ENCODE data around the gene ISG20L2. TPM values are rescaled to one million over a fixed set of nuclear protein-coding genes. Genes with fewer than 3 reads are reported as not detected.

ISG20L2 gene
- polyA plus RNA-seq, 3 donors, result 17.2 to 23.5 (median 18.1) TPM

DNA sequence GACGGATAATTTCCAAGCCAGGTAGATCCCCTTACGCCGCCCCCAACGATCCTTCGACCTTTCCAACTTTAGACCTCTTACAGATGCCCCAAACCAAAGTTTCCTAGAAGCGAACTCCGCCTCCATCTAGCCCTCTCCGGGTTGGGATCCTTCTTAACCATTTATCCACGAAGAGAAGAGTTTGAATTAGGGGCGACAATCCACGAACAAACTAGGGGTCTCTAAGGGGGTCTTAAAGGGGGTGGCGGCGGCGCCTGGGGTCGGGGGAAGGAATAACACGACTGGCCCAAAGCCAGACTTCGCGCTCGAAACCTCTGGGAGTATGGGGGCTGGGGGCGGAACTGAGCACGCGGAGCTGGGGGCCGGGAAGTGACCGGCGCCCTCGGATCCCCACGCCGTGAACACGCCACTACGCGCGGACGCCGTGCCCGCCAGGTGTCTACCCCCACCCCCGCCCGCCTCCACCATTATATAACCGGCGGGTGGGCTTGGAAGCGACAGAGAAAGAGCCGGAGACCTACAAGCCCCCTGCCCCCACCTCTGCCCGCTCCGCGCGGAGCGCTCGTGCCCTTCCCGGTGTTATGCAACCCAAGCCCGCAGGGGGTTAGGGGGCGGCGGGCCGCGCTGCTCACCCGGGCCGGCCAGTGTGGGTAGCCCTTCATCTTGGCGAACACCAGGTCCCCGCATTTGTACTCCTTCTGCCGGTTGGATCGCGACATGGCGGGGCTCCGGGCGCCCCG is 22.3 kb upstream of the ISG20L2 start:
- Histone ChIP-seq H3K4me2 (replicated peaks; ENCODE audit: extremely low read depth, low read length, poor library complexity, severe bottlenecking) (peak overlapping the region; percentile 91), H3K36me3 (replicated peaks in 1 of 2; ENCODE audit: control insufficient read depth in 1 of 2, insufficient read depth in 2 of 2, low read length in 2 of 2) (no peaks in the 10 kb centered on the region), H2AFZ (ENCODE audit: insufficient read depth, low read depth, low read length, poor library complexity, severe bottlenecking) (peak overlapping the region; percentile 69), H3K27ac (ENCODE audit: low read depth in 1 of 2, low read length in 2 of 2) (peak overlapping the region; percentile 89 to 91), H4K20me1 (ENCODE audit: insufficient read depth, low read length) (peaks cover 33% of the 10 kb centered on the region), H3K9ac (ENCODE audit: insufficient read depth, low read length, poor library complexity, severe bottlenecking) (peak overlapping the region; percentile 80), H3K4me3 (replicated peaks in 1 of 3; ENCODE audit: low read depth in 2 of 3, low read length in 3 of 3) (peak overlapping the region; percentile 75 to 96 (median 84)), H3K4me1 (ENCODE audit: control insufficient read depth in 1 of 2, insufficient read depth in 2 of 2, low read length in 2 of 2) (peaks cover 61 to 74% of the 10 kb centered on the region in 2 donors), H3K9me3 (replicated peaks in 1 of 2; ENCODE audit: control insufficient read depth in 1 of 2, insufficient read depth in 1 of 2, low read length in 2 of 2) (no peaks in the 10 kb centered on the region), H3K79me2 (ENCODE audit: insufficient read depth, low read length) (peaks cover 94% of the 10 kb centered on the region), H3K27me3 (ENCODE audit: control insufficient read depth in 2 of 2, insufficient read depth in 2 of 2, low read length in 2 of 2) (no peaks in the 10 kb centered on the region)
- Mint-ChIP-seq H3K27ac (peak overlapping the region; percentile 87 to 98 (median 94)), H3K36me3 (peaks cover 1% of the 10 kb centered on the region in 2 donors), H3K4me3 (peak overlapping the region; percentile 88 to 97), H3K27me3 (ENCODE audit: low read depth in 3 of 3) (peaks cover 0 to 2% (median 0%) of the 10 kb centered on the region in 3 donors), H3K9me3 (peaks cover 0 to 3% (median 0%) of the 10 kb centered on the region in 7 donors), H3K4me1 (peaks cover 75% of the 10 kb centered on the region)
- TF ChIP-seq, protein P1, sequence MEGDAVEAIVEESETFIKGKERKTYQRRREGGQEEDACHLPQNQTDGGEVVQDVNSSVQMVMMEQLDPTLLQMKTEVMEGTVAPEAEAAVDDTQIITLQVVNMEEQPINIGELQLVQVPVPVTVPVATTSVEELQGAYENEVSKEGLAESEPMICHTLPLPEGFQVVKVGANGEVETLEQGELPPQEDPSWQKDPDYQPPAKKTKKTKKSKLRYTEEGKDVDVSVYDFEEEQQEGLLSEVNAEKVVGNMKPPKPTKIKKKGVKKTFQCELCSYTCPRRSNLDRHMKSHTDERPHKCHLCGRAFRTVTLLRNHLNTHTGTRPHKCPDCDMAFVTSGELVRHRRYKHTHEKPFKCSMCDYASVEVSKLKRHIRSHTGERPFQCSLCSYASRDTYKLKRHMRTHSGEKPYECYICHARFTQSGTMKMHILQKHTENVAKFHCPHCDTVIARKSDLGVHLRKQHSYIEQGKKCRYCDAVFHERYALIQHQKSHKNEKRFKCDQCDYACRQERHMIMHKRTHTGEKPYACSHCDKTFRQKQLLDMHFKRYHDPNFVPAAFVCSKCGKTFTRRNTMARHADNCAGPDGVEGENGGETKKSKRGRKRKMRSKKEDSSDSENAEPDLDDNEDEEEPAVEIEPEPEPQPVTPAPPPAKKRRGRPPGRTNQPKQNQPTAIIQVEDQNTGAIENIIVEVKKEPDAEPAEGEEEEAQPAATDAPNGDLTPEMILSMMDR (IDR thresholded peaks at IDR 0.05), result no peak
- DNase-seq, result peak in 1 of 3 donors; percentile 47
- intact Hi-C loops (cut with micrococcal nuclease), result loop anchor here (1.0 to 2.0 kb wide), 2 partner anchors 11 to 16 kb away; partner anchors contain the start of gene PRCC (in 2 of the 2)
- WGBS (ENCODE audit: insufficient coverage), result under 1% methylated on average over 35 of the region's 64 CpGs

DNA sequence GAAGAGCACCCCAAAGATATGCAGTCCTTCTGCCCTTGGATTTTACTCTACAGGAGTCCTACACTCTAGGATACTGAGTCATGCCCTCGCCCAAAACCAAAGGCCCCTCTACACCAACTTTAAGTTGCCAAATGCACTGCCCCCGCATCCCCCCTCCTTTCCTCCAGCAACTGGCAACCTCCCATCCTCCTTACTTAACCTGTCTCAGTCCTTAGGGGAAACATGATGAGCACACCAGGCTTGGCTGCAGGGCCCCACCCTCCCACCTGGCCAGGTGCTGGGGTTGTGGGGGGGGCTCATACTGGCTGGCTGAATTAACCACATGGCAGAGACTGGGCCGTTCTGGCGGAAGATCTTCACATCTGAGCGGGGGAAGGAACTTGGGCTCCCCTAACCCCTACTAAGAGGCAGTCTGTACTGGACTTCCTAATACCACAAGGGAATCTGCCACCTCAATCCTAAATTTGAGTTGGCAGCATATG is 21.7 kb upstream of the ISG20L2 start:
- 0% methylated on average over 1 of the region's 5 CpGs for WGBS (ENCODE audit: insufficient coverage)
- H4K20me1 ChIP-seq (ENCODE audit: insufficient read depth, low read length), result peaks cover 39% of the 10 kb centered on the region
- peak in 2 of 3 donors; percentile 48 to 70 for DNase-seq
- Mint-ChIP-seq H3K4me1 (peaks cover 79% of the 10 kb centered on the region), H3K4me3 (peak overlapping the region; percentile 88 to 97), H3K9me3 (peaks cover 0 to 2% (median 0%) of the 10 kb centered on the region in 7 donors), H3K36me3 (peaks cover 8% of the 10 kb centered on the region in 2 donors), H3K27ac (peak overlapping the region; percentile 87 to 98 (median 94)), H3K27me3 (ENCODE audit: low read depth in 3 of 3) (peaks cover 0 to 2% (median 0%) of the 10 kb centered on the region in 3 donors)
- peaks cover 67 to 80% of the 10 kb centered on the region in 2 donors for H3K4me1 ChIP-seq (ENCODE audit: control insufficient read depth in 1 of 2, insufficient read depth in 2 of 2, low read length in 2 of 2)
- peak overlapping the region; percentile 91 for H3K4me2 ChIP-seq (replicated peaks; ENCODE audit: extremely low read depth, low read length, poor library complexity, severe bottlenecking)
- TF ChIP-seq, protein P1 (IDR thresholded peaks at IDR 0.05), result no peak
- H3K36me3 ChIP-seq (replicated peaks in 1 of 2; ENCODE audit: control insufficient read depth in 1 of 2, insufficient read depth in 2 of 2, low read length in 2 of 2), result peaks cover under 1 to 3% of the 10 kb centered on the region in 2 donors
- no peaks in the 10 kb centered on the region for H3K9me3 ChIP-seq (replicated peaks in 1 of 2; ENCODE audit: control insufficient read depth in 1 of 2, insufficient read depth in 1 of 2, low read length in 2 of 2)
- peak overlapping the region; percentile 69 for H2AFZ ChIP-seq (ENCODE audit: insufficient read depth, low read depth, low read length, poor library complexity, severe bottlenecking)
- peak overlapping the region; percentile 89 to 91 for H3K27ac ChIP-seq (ENCODE audit: low read depth in 1 of 2, low read length in 2 of 2)
- intact Hi-C loops (cut with micrococcal nuclease), result loop anchor here (2.0 kb wide), 1 partner anchor 17 kb away; the partner anchor contains the start of gene PRCC (in 2 of the 2)
- H3K27me3 ChIP-seq (ENCODE audit: control insufficient read depth in 2 of 2, insufficient read depth in 2 of 2, low read length in 2 of 2), result no peaks in the 10 kb centered on the region
- peak overlapping the region; percentile 75 to 96 (median 84) for H3K4me3 ChIP-seq (replicated peaks in 1 of 3; ENCODE audit: low read depth in 2 of 3, low read length in 3 of 3)
- H3K79me2 ChIP-seq (ENCODE audit: insufficient read depth, low read length), result peaks cover 97% of the 10 kb centered on the region
- H3K9ac ChIP-seq (ENCODE audit: insufficient read depth, low read length, poor library complexity, severe bottlenecking), result peak overlapping the region; percentile 80
